Effector CD4-positive, alpha-beta T cell (primary cell): Measurements from ENCODE around the gene PATZ1.
"Not testable (repeated sequence)": the region's sequence is repeated elsewhere in the genome, so short reads cannot be mapped to it uniquely, and the experiment has no call there.

Experiments
- DNase-seq: peaks from one replicate; pipeline ENCODE4 v3.0.0-alpha.2; 2020
- total RNA-seq: gene quantifications from one replicate; lab custom pipeline; 2026; lab: John Stamatoyannopoulos, UW

The PATZ1 gene
- total RNA-seq: 71.3 reads per million, percentile 76 among the genes with 10 or more reads in this experiment

GRCh38 chr22:31346255-31346732 is at the start of gene PATZ1:
PATZ1 (minus strand) TSS chr22:31346346; CDS start chr22:31345602, 744 bp downstream.
- DNase-seq: peak; percentile 81

GRCh38 chr22:31394326-31394725 is 48.2 kb upstream of the PATZ1 start:
- no peak for DNase-seq

DNA sequence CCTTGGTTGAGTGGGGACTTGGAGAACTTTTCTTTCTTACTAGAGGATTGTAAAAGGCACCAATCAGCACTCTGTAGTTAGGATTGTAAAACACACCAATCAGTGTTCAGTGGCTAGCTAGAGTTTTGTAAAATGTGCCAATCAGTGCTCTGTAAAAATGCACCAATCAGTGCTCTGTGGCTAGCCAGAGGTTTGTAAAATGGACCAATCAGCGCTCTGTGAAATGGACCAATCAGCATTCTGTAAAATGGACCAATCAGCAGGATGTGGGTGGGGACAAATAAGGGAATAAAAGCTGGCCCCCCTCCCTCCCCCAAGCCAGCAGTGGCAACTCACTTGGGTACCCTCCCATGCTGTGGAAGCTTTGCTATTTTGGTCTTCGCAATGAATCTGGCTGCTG is 47.7 kb upstream of the PATZ1 start:
- no peak for DNase-seq

DNA sequence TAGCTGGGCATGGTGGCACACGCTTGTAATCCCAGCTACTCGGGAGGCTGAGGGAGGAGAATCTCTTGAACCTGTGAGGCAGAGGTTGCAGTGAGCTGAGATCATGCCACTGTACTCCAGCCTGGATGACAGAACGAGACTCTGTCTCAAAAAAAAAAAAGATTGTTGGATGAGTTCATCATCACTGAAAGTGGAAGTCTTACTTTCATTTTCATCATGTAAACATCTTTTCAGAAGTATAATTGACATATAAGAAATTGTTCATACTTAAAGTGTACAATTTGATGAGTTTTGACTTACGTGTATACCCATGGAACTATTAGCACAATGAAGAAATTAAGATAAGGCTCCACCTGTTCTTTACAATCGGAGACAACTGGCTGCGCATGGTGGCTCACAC is 32.5 kb upstream of the PATZ1 start:
- DNase-seq: not testable (repeated sequence)

- DNase-seq: no peak
Observed at GRCh38 chr22:31378123-31378522, 32.0 kb upstream of the PATZ1 start.

DNA sequence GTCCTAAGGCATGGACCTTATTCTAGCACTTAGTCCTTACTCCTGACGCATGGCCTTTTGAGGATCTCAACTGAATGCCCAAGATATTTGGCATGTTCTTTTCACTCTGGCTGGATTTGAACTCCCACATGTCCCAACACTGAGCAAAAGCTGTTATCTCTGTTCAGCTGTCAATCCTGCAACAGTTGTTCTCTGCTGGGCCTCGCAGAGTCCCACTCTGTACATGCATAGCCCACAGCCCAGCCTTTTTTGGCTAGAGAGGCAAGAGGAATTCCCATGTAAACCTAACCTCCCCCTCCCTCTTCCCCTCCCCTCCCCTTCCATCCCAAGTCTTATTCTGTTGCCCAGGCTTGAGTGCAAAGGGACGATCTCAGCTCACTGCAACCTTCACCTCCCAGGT is 31.5 kb upstream of the PATZ1 start:
- DNase-seq: no peak

GRCh38 chr22:31367426-31367825 is 21.3 kb upstream of the PATZ1 start:
- no peak for DNase-seq

- DNase-seq: no peak
Observed at GRCh38 chr22:31363885-31364465, 17.8 kb upstream of the PATZ1 start.

DNA sequence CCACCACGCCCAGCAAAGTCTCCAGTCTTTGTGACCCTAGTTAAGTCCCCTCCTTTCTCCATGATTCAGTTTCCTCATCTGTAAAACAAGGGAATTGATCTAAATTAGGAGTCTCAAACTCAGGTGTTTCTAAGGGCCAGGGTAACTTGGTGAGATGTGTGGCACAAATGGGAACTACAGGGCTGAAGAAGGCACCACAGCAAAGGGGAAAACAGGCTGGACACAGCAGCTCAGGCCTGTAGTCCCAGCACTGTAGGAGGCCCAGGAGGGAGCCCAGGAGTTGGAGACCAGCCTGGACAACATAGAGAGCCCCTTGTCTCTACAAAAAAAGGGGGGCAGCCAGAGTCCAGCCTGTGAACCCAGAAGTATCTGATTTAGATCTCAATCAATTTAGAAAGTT is 15.6 kb upstream of the PATZ1 start:
- no peak for DNase-seq

- DNase-seq: no peak
Observed at GRCh38 chr22:31360029-31360428, 13.9 kb upstream of the PATZ1 start.

- DNase-seq: no peak
Observed at GRCh38 chr22:31354515-31354914, 8.4 kb upstream of the PATZ1 start.

DNA sequence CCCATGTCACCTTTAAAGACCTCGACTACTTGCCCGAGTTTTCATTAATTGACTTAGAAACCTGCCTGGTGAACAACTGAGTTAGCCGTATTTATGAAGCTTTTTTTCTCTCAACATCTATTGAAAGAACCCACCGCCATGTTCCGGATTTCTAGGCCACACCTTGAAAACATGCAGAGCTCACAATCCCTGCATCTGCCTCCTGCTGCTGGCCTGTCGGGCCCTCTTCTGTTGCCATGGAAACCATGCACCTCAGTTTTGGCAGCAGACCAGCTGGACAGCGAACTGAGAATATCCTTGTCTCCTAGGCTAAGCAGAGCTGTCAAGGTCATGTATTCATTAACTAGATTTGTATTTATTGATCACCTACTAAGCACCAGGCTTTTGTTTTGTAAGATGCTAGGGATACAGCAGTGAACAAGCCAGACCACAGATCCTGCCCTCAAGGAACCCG is 4.3 kb upstream of the PATZ1 start:
- DNase-seq: no peak

DNA sequence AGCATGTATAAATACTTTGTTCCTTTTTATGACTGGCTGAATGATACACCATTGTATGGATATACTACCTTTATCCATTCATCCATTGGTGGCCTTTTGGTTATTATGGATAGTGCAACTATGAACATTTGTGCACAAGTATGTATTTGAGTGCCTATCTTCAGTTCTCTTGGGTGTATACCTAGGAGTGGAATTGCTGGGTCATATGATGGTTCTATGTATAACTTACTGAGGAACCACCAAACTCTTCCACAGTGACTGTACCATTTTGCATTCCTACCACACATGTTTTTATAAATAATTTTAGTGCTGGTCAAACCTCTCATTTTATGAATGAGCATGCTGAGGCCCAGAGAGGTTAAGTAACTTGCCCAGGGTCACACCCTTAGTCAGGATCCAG is 3.8 kb upstream of the PATZ1 start:
- DNase-seq: no peak

DNA sequence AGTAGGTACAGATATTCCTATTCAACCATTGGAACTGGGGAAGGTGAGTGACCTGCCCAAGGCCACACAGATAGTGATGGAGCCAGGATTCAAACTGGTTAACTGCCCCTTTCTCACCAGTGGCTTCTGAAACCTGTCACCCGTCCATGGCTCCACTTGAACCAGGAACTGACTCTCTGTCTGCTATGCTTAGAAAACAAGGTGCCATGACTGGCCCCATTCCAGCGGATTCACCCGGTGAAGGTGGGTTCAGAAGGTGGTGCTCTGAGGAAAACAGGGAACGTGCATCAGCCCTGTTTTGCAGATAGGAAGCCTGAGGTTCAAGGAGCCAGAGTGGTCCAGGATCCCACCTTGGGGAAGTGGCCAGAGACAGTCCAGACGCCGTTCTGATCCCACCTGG is 2.6 kb upstream of the PATZ1 start:
- DNase-seq: no peak

DNA sequence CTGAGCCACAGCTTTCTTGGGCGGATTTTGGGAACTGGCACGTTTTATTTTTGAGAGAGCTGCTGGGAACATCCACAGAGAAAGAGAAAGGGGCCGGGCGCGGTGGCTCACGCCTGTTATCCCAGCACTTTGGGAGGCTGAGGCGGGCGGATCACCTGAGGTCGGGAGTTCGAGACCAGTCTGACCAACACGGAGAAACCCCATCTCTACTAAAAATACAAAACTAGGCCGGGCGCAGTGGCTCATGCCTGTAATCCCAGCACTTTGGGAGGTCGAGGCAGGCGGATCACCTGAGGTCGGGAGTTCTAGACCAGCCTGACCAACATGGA is 1.8 kb upstream of the PATZ1 start:
- DNase-seq: not testable (repeated sequence)

GRCh38 chr22:31347251-31348008 is 1.3 kb upstream of the PATZ1 start:
- DNase-seq: peak; percentile 35

DNA sequence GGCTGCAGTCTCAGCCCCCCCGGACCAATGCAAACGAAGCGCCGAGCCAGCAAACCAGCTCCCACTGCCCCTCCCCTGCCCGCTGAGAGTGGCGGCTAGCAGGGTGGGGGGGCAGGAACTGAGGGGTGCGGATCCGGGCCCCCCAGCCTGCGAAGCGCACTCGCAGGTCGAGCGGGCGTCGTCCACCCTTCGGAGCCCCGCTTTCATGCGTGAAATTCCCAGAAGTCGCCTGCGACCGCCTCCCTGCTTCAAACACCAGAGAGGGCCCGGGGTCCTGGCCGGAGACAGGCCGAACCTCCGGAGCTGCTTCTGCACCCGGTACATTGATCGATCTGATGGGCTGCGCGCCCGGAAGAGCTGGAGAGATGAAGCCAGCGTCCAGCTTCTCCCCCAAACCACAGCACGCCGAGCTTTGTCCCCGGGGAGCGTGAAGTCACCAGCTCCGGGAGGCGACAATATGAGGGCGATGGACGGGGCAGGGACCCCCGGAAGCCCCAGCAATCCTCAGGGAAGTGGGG is 646 bp upstream of the PATZ1 start:
- DNase-seq: peak; percentile 37

- peak; percentile 91 for DNase-seq
Observed at GRCh38 chr22:31345331-31346254, 553 bp downstream of the PATZ1 start.

- peak; percentile 11 for DNase-seq
Observed at GRCh38 chr22:31344578-31345330, 1.4 kb downstream of the PATZ1 start.

- peak; percentile 7 for DNase-seq
Observed at GRCh38 chr22:31344256-31344577, 1.9 kb downstream of the PATZ1 start.

- no peak for DNase-seq
Observed at GRCh38 chr22:31343235-31344191, 2.6 kb downstream of the PATZ1 start.
